Activated gamma-delta T cell (primary cell): Measurements from ENCODE around the gene FOXP2.

ENCODE experiments used
- DNase-seq: peaks from one replicate; lab custom pipeline; 2025; lab: John Stamatoyannopoulos, UW

Gene FOXP2

GRCh38 chr7:114715907-114716306 is 301.3 kb downstream of the FOXP2 start:
- no peak for DNase-seq

GRCh38 chr7:114718861-114719260 is 304.2 kb downstream of the FOXP2 start:
- no peak for DNase-seq

- DNase-seq, result no peak
Observed at GRCh38 chr7:114720725-114721124, 306.1 kb downstream of the FOXP2 start.

GRCh38 chr7:114722562-114722961 is 307.9 kb downstream of the FOXP2 start:
- no peak for DNase-seq

GRCh38 chr7:114723308-114723707 is 308.7 kb downstream of the FOXP2 start:
- no peak for DNase-seq

- no peak for DNase-seq
Observed at GRCh38 chr7:114740095-114740494, 325.5 kb downstream of the FOXP2 start.

GRCh38 chr7:114740941-114741340 is 326.3 kb downstream of the FOXP2 start:
- no peak for DNase-seq

- no peak for DNase-seq
Observed at GRCh38 chr7:114741911-114742310, 327.3 kb downstream of the FOXP2 start.
